HCT116 (cell line): ENCODE results near the gene CRIP3. TPM values are rescaled to one million over a fixed set of nuclear protein-coding genes. Genes with fewer than 3 reads are reported as not detected.
A peak's percentile ranks its signal among the peaks of the same experiment; 100 is the strongest.
"Not testable (repeated sequence)": the region's sequence is repeated elsewhere in the genome, so short reads cannot be mapped to it uniquely, and the experiment has no call there.

Source experiments
- ATAC-seq: fragments of 200-7000 bp; cut with Tn5 transposase; 2 replicates; pipeline ENCODE4 v1.9.1; 2020; ENCODE audit warnings: mild to moderate bottlenecking, moderate library complexity
- Bru-seq: library from RNA; stranded (reverse); fragments of 400-500 nt; gene quantifications from one replicate; lab custom pipeline; 2021; lab: Mats Ljungman, UMichigan
- BruChase-seq, 2 experiments: library from RNA; stranded (reverse); fragments of 400-500 nt; gene quantifications; one replicate each; lab custom pipeline; 2021; lab: Mats Ljungman, UMichigan
- BruUV-seq: library from RNA; stranded (reverse); fragments of 400-500 nt; replicated peaks from 2 replicates; lab custom pipeline; 2021; lab: Mats Ljungman, UMichigan
- CTCF ChIA-PET: fragments of 300-600 bp; sonication (Branson Sonifier 250); formaldehyde crosslinking; loops from one replicate; lab custom pipeline; 2021; ENCODE audit warnings: antibody characterized with exemption; lab: Charles Lee
- POLR2A ChIA-PET: fragments of 300-600, 350-600 bp; sonication (Branson Sonifier 250); formaldehyde crosslinking; loops from one replicate; lab custom pipeline; 2021; ENCODE audit warnings: antibody characterized with exemption; lab: Charles Lee
- RAD21 ChIA-PET, 2 experiments: fragments of 300-600 bp; sonication (Branson Sonifier 250); formaldehyde crosslinking; loops; one replicate each; lab custom pipeline; 2023; ENCODE audit warnings: low total read pairs in 2 of 2; ENCODE audit not compliant: uncharacterized antibody in 2 of 2, unreplicated experiment in 2 of 2, low non-redundant PET in 1 of 2; lab: Charles Lee
- DNase-seq: peaks from one replicate; pipeline ENCODE4 v3.0.0-alpha.2; 2010; ENCODE audit warnings: low read depth, low spot score
- H2AFZ ChIP-seq: fragments of 200-600 bp; shearing (Covaris generic), sonication (generic); 2 replicates; pipeline ENCODE4 v1.6.1; 2017; ENCODE audit warnings: low read depth, mixed run types, mixed read lengths, antibody characterized with exemption, low read length; ENCODE audit not compliant: poor library complexity, severe bottlenecking
- H3K27ac ChIP-seq: 2 replicates; pipeline ENCODE4 v1.5.1; 2012; ENCODE audit warnings: low read depth, low read length
- H3K27me3 ChIP-seq: fragments of 200-600 bp; sonication (generic); 2 replicates; pipeline ENCODE4 v1.6.1; 2016; ENCODE audit warnings: mixed run types, low read length, mixed read lengths; ENCODE audit not compliant: insufficient read depth
- H3K36me3 ChIP-seq, 2 experiments: fragments of 200-500 bp in 1 of 2; fragments of 200-600 bp in 1 of 2; sonication (Bioruptor generic) in 1 of 2; sonication (generic) in 1 of 2; 2 replicates each; pipeline versions ENCODE4 v1.5.1 to v1.6.1; 2014 to 2016; ENCODE audit warnings: low read length in 2 of 2, inconsistent platforms in 1 of 2, mixed read lengths in 1 of 2, mixed run types in 1 of 2; ENCODE audit not compliant: insufficient read depth in 2 of 2, control insufficient read depth in 1 of 2
- H3K4me1 ChIP-seq, 2 experiments: fragments of 200-600 bp in 1 of 2; sonication (generic) in 1 of 2; 2 replicates each; pipeline versions ENCODE4 v1.5.1 to v1.6.1; 2012 to 2017; ENCODE audit warnings: low read length in 2 of 2, inconsistent platforms in 1 of 2, mild to moderate bottlenecking in 1 of 2, mixed read lengths in 1 of 2, mixed run types in 1 of 2, moderate library complexity in 1 of 2; ENCODE audit not compliant: insufficient read depth in 2 of 2, control insufficient read depth in 1 of 2
- H3K4me2 ChIP-seq: fragments of 200-600 bp; sonication (generic); 2 replicates; pipeline ENCODE4 v1.6.1; 2017; ENCODE audit warnings: mixed run types, low read length, mixed read lengths
- H3K4me3 ChIP-seq, 2 experiments: fragments of 200-600 bp in 1 of 2; sonication (generic) in 1 of 2; replicated peaks in 1 of 2; 2 replicates each; pipeline ENCODE4 v1.5.1; 2011 to 2016; ENCODE audit warnings: low read length in 2 of 2, control low read depth in 1 of 2, low read depth in 1 of 2, mild to moderate bottlenecking in 1 of 2, mixed read lengths in 1 of 2, mixed run types in 1 of 2
- H3K79me2 ChIP-seq: fragments of 200-600 bp; sonication (generic); 2 replicates; pipeline ENCODE4 v1.6.1; 2017; ENCODE audit warnings: mild to moderate bottlenecking, mixed run types, low read length, moderate library complexity, mixed read lengths; ENCODE audit not compliant: insufficient read depth
- H3K9ac ChIP-seq: fragments of 200-600 bp; sonication (generic); 2 replicates; pipeline ENCODE4 v1.6.1; 2016; ENCODE audit warnings: low read length, mixed read lengths
- H3K9me2 ChIP-seq: fragments of 200-600 bp; sonication (generic), shearing (Covaris generic); 2 replicates; pipeline ENCODE4 v1.6.1; 2017; ENCODE audit warnings: mixed run types, mild to moderate bottlenecking, moderate library complexity; ENCODE audit not compliant: insufficient read depth
- H3K9me3 ChIP-seq, 2 experiments: fragments of 200-500 bp in 1 of 2; fragments of 200-600 bp in 1 of 2; sonication (Bioruptor generic) in 1 of 2; sonication (generic) in 1 of 2; 2 replicates each; pipeline ENCODE4 v1.6.1; 2014 to 2017; ENCODE audit warnings: low read length in 2 of 2, mixed read lengths in 2 of 2, inconsistent platforms in 1 of 2, low read depth in 1 of 2, mild to moderate bottlenecking in 1 of 2, mixed run types in 1 of 2, moderate library complexity in 1 of 2; ENCODE audit not compliant: control insufficient read depth in 1 of 2, insufficient read depth in 1 of 2
- H4K20me1 ChIP-seq: fragments of 200-600 bp; sonication (generic), shearing (Covaris generic); 2 replicates; pipeline ENCODE4 v1.6.1; 2017; ENCODE audit warnings: mixed run types, mild to moderate bottlenecking, moderate library complexity; ENCODE audit not compliant: insufficient read depth
- ATF3 ChIP-seq: IDR thresholded peaks from 2 replicates; pipeline ENCODE4 v1.6.1; 2012
- CBX3 ChIP-seq: IDR thresholded peaks from 2 replicates; pipeline ENCODE4 v1.6.1; 2012; ENCODE audit warnings: low read depth
- CTCF ChIP-seq, 3 experiments: fragments of 200-600 bp in 1 of 3; sonication (generic) in 1 of 3; IDR thresholded peaks in 2 of 3; conservative IDR thresholded peaks in 1 of 3; 2 replicates each; pipeline ENCODE4 v1.5.1; 2012 to 2017; ENCODE audit warnings: low read depth in 2 of 3, low read length in 2 of 3, antibody characterized with exemption in 1 of 3, borderline replicate concordance in 1 of 3, control low read depth in 1 of 3, mild to moderate bottlenecking in 1 of 3, mixed read lengths in 1 of 3, mixed run types in 1 of 3, moderate library complexity in 1 of 3; ENCODE audit not compliant: insufficient read depth in 1 of 3
- FOSL1 ChIP-seq: IDR thresholded peaks from 2 replicates; pipeline ENCODE4 v1.6.1; 2012; ENCODE audit warnings: low read depth
- RAD21 ChIP-seq: IDR thresholded peaks from 2 replicates; pipeline ENCODE4 v1.6.1; 2012; ENCODE audit warnings: low read depth, mild to moderate bottlenecking
- intact Hi-C: fragments of 100-400 bp; cut with micrococcal nuclease; formaldehyde crosslinking; loops from 2 replicates; pipeline ENCODE4 v1.10.0; 2022
- long read RNA-seq: library from polyadenylated mRNA; unstranded; transcript quantifications from one replicate; pipeline ENCODE4 v2.0.0, GENCODE V29; 2021; ENCODE audit not compliant: unreplicated experiment
- polyA plus RNA-seq: library from polyadenylated mRNA; unstranded; fragments of >200 nt; gene quantifications from 2 replicates; pipeline ENCODE4 v1.2.1, GENCODE V29; 2012; ENCODE audit warnings: missing spikeins
- total RNA-seq: library from RNA; stranded (reverse); gene quantifications from one replicate; pipeline ENCODE4 v1.2.1, GENCODE V29; 2021; ENCODE audit not compliant: unreplicated experiment

CRIP3 gene, protein sequence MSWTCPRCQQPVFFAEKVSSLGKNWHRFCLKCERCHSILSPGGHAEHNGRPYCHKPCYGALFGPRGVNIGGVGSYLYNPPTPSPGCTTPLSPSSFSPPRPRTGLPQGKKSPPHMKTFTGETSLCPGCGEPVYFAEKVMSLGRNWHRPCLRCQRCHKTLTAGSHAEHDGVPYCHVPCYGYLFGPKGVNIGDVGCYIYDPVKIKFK
- not detected for total RNA-seq
- not detected in 2 replicates for polyA plus RNA-seq
- not detected for Bru-seq, nascent RNA
- BruChase-seq, experiment 1, labeled RNA remaining after a 6-hour chase: percentile 23 among the genes with signal in this experiment
- percentile 16 among the genes with signal in this experiment for BruChase-seq, experiment 2, labeled RNA remaining after a 2-hour chase
- long read RNA-seq: 0 reads

DNA sequence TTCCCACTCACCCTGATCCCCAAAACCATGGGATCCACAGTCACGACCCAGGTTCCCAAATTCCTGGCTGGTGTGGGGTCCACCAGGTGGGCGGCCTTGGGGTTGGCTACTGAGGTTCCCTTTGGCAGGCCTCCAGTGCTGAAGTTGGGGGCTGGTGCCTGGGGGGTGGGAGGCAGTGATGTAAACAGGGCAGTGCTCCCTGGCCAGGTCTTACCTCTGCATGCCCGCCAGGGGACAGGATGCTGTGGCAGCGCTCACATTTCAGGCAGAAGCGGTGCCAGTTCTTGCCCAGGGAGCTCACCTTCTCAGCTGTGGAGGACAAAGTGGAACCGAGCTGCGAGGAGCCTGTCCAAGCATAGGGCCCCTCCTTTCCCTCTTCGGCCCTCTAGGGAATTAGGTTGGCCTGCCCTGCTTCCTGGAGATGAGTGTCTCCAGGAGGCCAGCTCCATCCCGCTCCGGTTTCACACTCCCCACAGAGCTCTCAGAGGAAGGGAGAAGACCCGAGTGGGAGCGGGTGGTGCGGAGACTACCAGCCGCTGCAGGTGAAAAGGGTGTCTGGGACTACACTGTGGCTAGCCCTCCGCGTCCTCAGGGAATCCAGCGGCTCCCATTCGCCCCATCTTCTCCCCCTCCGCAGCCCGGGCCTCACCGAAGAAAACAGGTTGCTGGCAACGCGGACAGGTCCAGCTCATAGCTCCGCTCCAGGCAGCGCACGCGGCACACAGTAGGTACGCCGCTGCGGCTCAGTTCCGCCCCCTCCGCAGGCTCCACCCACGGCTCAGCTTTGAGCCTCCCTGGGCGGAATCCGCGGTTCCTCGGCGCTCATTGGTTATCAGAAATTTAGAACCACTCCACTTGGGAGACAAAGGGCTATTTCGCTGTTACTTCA is at the start of gene CRIP3:
Gene CRIP3 (minus strand): TSS at position 726 of the 889 bp plus-strand sequence. CDS start 34 bp downstream, at position 692.
- no peaks in the 10 kb centered on the region for H3K36me3 ChIP-seq
- ChIA-PET CTCF (no interaction called here), RAD21 (no interaction called here), POLR2A (no interaction called here)
- DNase-seq (no peak), ATAC-seq (peak; percentile 20; the same call in 1 of the 2 replicates)
- no peaks in the 10 kb centered on the region for H3K27me3 ChIP-seq
- H3K4me2 ChIP-seq: no peak within 1 kb of the TSS
- H3K27ac ChIP-seq: no peak within 1 kb of the TSS
- no TSS peak for BruUV-seq
- no peaks in the 10 kb centered on the region for H3K9me3 ChIP-seq
- no peak within 1 kb of the TSS for H3K4me3 ChIP-seq
- H3K79me2 ChIP-seq: no peaks in the 10 kb centered on the region
- H4K20me1 ChIP-seq: no peaks in the 10 kb centered on the region
- no peak for TF ChIP-seq CBX3
- peaks cover 2 to 8% of the 10 kb centered on the region in 2 experiments; a peak in 3 of 4 replicates for H3K4me1 ChIP-seq
- H2AFZ ChIP-seq: no peak within 1 kb of the TSS
- no peak within 1 kb of the TSS for H3K9ac ChIP-seq
- intact Hi-C loops: no loop called here
- H3K9me2 ChIP-seq: no peaks in the 10 kb centered on the region

- ChIA-PET POLR2A (interaction anchor here (1.0 kb wide), 1 partner anchor 13 kb away, joined by 4 read pairs; the partner anchor contains the start of gene ZNF318), CTCF (interaction anchor here (0.9 to 1.8 kb wide), 6 partner anchors 13 to 212 kb away, joined by 3 to 9 read pairs (median 4); partner anchors contain the start of genes DNPH1 and ZNF318), RAD21 (interaction anchor here in 1 of 2 experiments (0.5 kb wide), 1 partner anchor 42 kb away, joined by 3 read pairs; no protein-coding TSS in a partner anchor)
- ATAC-seq (peak; percentile 84), DNase-seq (no peak)
- Histone ChIP-seq H3K27me3 (no peaks in the 10 kb centered on the region), H3K9me3 (no peaks in the 10 kb centered on the region), H3K79me2 (no peaks in the 10 kb centered on the region), H3K9me2 (no peaks in the 10 kb centered on the region), H3K4me1 (no peaks in the 10 kb centered on the region), H4K20me1 (no peaks in the 10 kb centered on the region), H3K4me3 (no peak overlapping the region), H3K27ac (no peak overlapping the region), H3K4me2 (no peak overlapping the region), H3K36me3 (peaks cover 13 to 15% of the 10 kb centered on the region in 2 experiments; a peak in 3 of 4 replicates), H2AFZ (no peak overlapping the region), H3K9ac (no peak overlapping the region)
- no TSS peak for BruUV-seq
- intact Hi-C loops: no loop called here
- TF ChIP-seq CTCF (IDR thresholded peaks at IDR 0.05 in 2 of 3, conservative IDR thresholded peaks at IDR 0.05 in 1 of 3; ENCODE audit: borderline replicate concordance in 1 of 3, insufficient read depth in 1 of 3, low read depth in 2 of 3, low read length in 2 of 3): peak; percentile 26 to 45 (median 42); a peak in 4 of 6 replicates
- no peak for TF ChIP-seq FOSL1
- TF ChIP-seq RAD21: peak; percentile 53
- no peak for TF ChIP-seq ATF3
These were observed 47.4 kb upstream of the CRIP3 start for GRCh38 chr6:43355862-43356590.

DNA sequence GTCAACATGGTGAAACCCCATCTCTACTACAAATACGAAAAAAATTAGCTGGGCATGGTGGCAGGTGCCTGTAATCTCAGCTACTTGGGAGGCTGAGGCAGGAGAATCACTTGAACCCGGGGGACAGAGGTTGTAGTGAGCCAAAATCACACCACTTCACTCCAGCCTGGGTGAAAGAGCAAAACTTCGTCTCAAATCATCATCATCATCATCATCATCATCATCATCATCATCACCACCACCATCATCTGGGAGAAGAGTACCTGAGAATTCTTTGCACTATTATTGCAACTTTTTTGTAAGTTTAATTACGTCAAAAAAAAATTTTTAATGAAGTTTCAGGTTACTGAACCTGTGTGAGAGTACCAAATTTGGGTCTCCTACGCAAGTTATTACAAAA is 43.3 kb upstream of the CRIP3 start:
- H3K9me3 ChIP-seq, H3K27ac ChIP-seq, H2AFZ ChIP-seq, H4K20me1 ChIP-seq, H3K79me2 ChIP-seq, H3K9me2 ChIP-seq, H3K4me2 ChIP-seq, ATAC-seq, CTCF ChIA-PET, POLR2A ChIA-PET, H3K4me3 ChIP-seq, BruUV-seq, H3K27me3 ChIP-seq, H3K4me1 ChIP-seq, H3K9ac ChIP-seq, intact Hi-C loops, RAD21 ChIA-PET, DNase-seq: not testable (repeated sequence)
- peaks cover 19% of the 10 kb centered on the region in 2 experiments; a peak in 3 of 4 replicates for H3K36me3 ChIP-seq
